Right atrium auricular region (tissue), 2 donors: Measurements from ENCODE around the gene PSAT1. TPM values are rescaled to one million over a fixed set of nuclear protein-coding genes. Genes with fewer than 3 reads are reported as not detected.
A peak's percentile ranks its signal among the peaks of the same experiment; 100 is the strongest.

Source experiments
- DNase-seq: peaks from one replicate; pipeline ENCODE4 v3.0.0-alpha.2; 2019; ENCODE audit warnings: low spot score
- H3K27ac ChIP-seq, 2 donors: fragments of 200-600 bp; sonication (generic); 1 replicate in 1 of 2; 2 replicates in 1 of 2; pipeline ENCODE4 v1.5.1; 2016 to 2019
- H3K27me3 ChIP-seq, 2 donors: fragments of 200-600 bp; sonication (generic); one replicate each; pipeline versions ENCODE4 v1.5.1 to v1.6.0; 2017 to 2019
- H3K36me3 ChIP-seq: fragments of 200-600 bp; sonication (generic); one replicate; pipeline ENCODE4 v1.5.1; 2016
- H3K4me1 ChIP-seq, 2 donors: fragments of 200-600 bp; sonication (generic); one replicate each; pipeline versions ENCODE4 v1.5.1 to v1.6.0; 2017 to 2019
- H3K4me3 ChIP-seq, 2 donors: fragments of 200-600 bp; sonication (generic); 1 replicate in 1 of 2; 2 replicates in 1 of 2; pipeline ENCODE4 v1.5.1; 2017 to 2019; ENCODE audit warnings: mild to moderate bottlenecking in 1 of 2, moderate library complexity in 1 of 2
- H3K9me3 ChIP-seq, 2 donors: fragments of 200-600 bp; sonication (generic); one replicate each; pipeline ENCODE4 v1.5.1; 2019
- CTCF ChIP-seq, 2 donors: fragments of 200-600 bp; sonication (generic); IDR thresholded peaks; one replicate each; pipeline ENCODE4 v1.5.1; 2019; ENCODE audit warnings: antibody characterized with exemption in 2 of 2
- total RNA-seq, 2 donors: library from RNA; depleted of rRNA; stranded (reverse); fragments of >200 nt; gene quantifications; one replicate each; pipeline ENCODE4 v1.1.0, GENCODE V29; 2016

Gene PSAT1
- total RNA-seq, 2 donors from 2014 or later, result 0.31 to 0.78 TPM

GRCh38 chr9:78294290-78295176 is 2.4 kb upstream of the PSAT1 start:
- peaks cover 0 to 4% of the 10 kb centered on the region in 2 donors for H3K27me3 ChIP-seq
- DNase-seq, result peak; percentile 43
- no peaks in the 10 kb centered on the region for H3K9me3 ChIP-seq
- peaks cover 0 to 26% of the 10 kb centered on the region in 2 donors for H3K4me1 ChIP-seq
- no peak for TF ChIP-seq CTCF (IDR thresholded peaks at IDR 0.05)
- no peak overlapping the region for H3K27ac ChIP-seq
- no peak overlapping the region for H3K4me3 ChIP-seq
- H3K36me3 ChIP-seq, result no peaks in the 10 kb centered on the region

- no peaks in the 10 kb centered on the region for H3K9me3 ChIP-seq
- no peak for DNase-seq
- no peak for TF ChIP-seq CTCF (IDR thresholded peaks at IDR 0.05)
- no peak overlapping the region for H3K27ac ChIP-seq
- peaks cover 0 to 4% of the 10 kb centered on the region in 2 donors for H3K27me3 ChIP-seq
- H3K4me1 ChIP-seq, result peaks cover 0 to 26% of the 10 kb centered on the region in 2 donors
- H3K4me3 ChIP-seq, result no peak overlapping the region
- no peaks in the 10 kb centered on the region for H3K36me3 ChIP-seq
Measured at GRCh38 chr9:78295177-78295575, 1.7 kb upstream of the PSAT1 start.

- TF ChIP-seq CTCF (IDR thresholded peaks at IDR 0.05), result no peak
- no peak for DNase-seq
- Histone ChIP-seq H3K27me3 (peaks cover 0 to 4% of the 10 kb centered on the region in 2 donors), H3K9me3 (no peaks in the 10 kb centered on the region), H3K36me3 (no peaks in the 10 kb centered on the region), H3K4me1 (peaks cover 0 to 26% of the 10 kb centered on the region in 2 donors), H3K27ac (peak overlapping the region in 1 of 2 donors; percentile 6), H3K4me3 (no peak overlapping the region)
Measured at GRCh38 chr9:78295731-78296130, 1.2 kb upstream of the PSAT1 start.

GRCh38 chr9:78296201-78296892 is 578 bp upstream of the PSAT1 start:
- H3K27me3 ChIP-seq, result peaks cover 0 to 4% of the 10 kb centered on the region in 2 donors
- H3K27ac ChIP-seq, result peak overlapping the region in 1 of 2 donors; percentile 22
- H3K4me3 ChIP-seq, result peak overlapping the region; percentile 43 to 58
- no peak for TF ChIP-seq CTCF (IDR thresholded peaks at IDR 0.05)
- H3K36me3 ChIP-seq, result no peaks in the 10 kb centered on the region
- H3K4me1 ChIP-seq, result peaks cover 0 to 26% of the 10 kb centered on the region in 2 donors
- peak; percentile 61 for DNase-seq
- no peaks in the 10 kb centered on the region for H3K9me3 ChIP-seq

GRCh38 chr9:78297672-78297961 is 692 bp downstream of the PSAT1 start:
- Histone ChIP-seq H3K27ac (no peak overlapping the region), H3K36me3 (no peaks in the 10 kb centered on the region), H3K4me1 (peaks cover 0 to 26% of the 10 kb centered on the region in 2 donors), H3K4me3 (peak overlapping the region; percentile 43 to 58), H3K9me3 (no peaks in the 10 kb centered on the region), H3K27me3 (peaks cover 0 to 4% of the 10 kb centered on the region in 2 donors)
- no peak for DNase-seq
- no peak for TF ChIP-seq CTCF (IDR thresholded peaks at IDR 0.05)
